ENCODE measurements around the gene WDR44. TPM values are rescaled to one million over a fixed set of nuclear protein-coding genes. Genes with fewer than 3 reads are reported as not detected.
"Not testable (repeated sequence)": the region's sequence is repeated elsewhere in the genome, so short reads cannot be mapped to it uniquely, and the experiment has no call there.

The WDR44 gene
- total RNA-seq, result 11.0 to 13.8 TPM (median 12.5 TPM) in 3 replicates

DNA sequence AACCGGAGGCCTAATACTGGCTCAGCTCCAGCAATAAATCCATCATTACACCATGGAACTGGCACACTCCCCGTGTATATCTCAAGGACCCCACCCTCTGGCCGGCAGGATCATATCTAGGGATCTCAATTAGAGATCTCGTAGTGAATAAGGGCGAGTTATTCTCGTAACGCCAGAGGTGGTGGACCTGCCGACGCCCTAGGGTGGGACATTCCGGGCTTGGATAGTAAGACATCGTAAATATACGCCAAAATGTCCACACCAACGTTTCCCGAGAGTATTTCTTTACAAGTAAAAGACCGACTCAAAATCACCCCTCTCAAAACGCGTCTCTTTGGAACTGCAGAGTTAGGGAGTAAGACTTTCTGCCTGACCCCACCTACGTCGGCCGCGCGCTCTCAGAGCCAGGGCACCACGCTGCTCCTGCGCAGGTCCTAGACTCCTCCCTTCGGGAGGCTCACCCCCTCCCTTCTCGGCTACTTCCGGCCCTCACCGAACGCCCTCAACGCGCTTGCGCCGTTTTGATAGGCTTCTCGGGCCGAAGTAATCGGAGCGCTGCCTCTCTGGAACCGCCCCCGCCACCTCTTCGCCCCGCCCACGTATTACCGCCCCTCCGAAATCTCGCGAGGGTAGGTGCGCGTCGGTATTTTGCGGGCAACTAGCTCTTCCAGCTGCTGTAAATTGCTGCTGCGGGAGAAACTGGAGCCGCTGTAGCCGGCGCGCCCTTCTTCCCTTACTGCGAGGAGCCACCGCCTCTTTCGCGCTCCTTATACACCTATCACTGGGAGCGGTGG, at the start of gene WDR44:
Gene WDR44 (plus strand): TSS at position 643 of the 794 bp plus-strand sequence. CDS start 398 bp downstream, outside the sequence.
- no peaks in the 10 kb centered on the region for H3K36me3 Mint-ChIP-seq

GRCh38 chrX:118305827-118306226, 40.1 kb upstream of the WDR44 start:
- not testable (repeated sequence) for DNase-seq (ENCODE audit: low spot score in 2 of 2, unreplicated experiment in 2 of 2); H3K4me1 Mint-ChIP-seq; H3K4me3 Mint-ChIP-seq; H3K27me3 Mint-ChIP-seq (ENCODE audit: low read depth); H3K27ac Mint-ChIP-seq; H3K36me3 Mint-ChIP-seq
- peaks cover 50% of the 10 kb centered on the region for H3K9me3 Mint-ChIP-seq

More for the DNA sequence above, at the start of gene WDR44:
- TF ChIP-seq, protein P1, sequence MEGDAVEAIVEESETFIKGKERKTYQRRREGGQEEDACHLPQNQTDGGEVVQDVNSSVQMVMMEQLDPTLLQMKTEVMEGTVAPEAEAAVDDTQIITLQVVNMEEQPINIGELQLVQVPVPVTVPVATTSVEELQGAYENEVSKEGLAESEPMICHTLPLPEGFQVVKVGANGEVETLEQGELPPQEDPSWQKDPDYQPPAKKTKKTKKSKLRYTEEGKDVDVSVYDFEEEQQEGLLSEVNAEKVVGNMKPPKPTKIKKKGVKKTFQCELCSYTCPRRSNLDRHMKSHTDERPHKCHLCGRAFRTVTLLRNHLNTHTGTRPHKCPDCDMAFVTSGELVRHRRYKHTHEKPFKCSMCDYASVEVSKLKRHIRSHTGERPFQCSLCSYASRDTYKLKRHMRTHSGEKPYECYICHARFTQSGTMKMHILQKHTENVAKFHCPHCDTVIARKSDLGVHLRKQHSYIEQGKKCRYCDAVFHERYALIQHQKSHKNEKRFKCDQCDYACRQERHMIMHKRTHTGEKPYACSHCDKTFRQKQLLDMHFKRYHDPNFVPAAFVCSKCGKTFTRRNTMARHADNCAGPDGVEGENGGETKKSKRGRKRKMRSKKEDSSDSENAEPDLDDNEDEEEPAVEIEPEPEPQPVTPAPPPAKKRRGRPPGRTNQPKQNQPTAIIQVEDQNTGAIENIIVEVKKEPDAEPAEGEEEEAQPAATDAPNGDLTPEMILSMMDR (IDR thresholded peaks at IDR 0.05; ENCODE audit: unreplicated experiment), result no peak
- Mint-ChIP-seq H3K4me3 (peak within 1 kb of the TSS; percentile 95), H3K9me3 (peaks cover 9% of the 10 kb centered on the region), H3K27me3 (ENCODE audit: low read depth) (no peaks in the 10 kb centered on the region), H3K4me1 (peaks cover 25% of the 10 kb centered on the region), H3K27ac (peak within 1 kb of the TSS; percentile 99)
- peak; percentile 88 to 96 for DNase-seq (ENCODE audit: low spot score in 2 of 2, unreplicated experiment in 2 of 2)

GRCh38 chrX:118315529-118315928, 30.4 kb upstream of the WDR44 start:
- no peak for DNase-seq (ENCODE audit: low spot score in 2 of 2, unreplicated experiment in 2 of 2)
- H3K27ac Mint-ChIP-seq, result no peak overlapping the region
- no peaks in the 10 kb centered on the region for H3K27me3 Mint-ChIP-seq (ENCODE audit: low read depth)
- H3K4me1 Mint-ChIP-seq, result no peaks in the 10 kb centered on the region
- TF ChIP-seq, protein P1 (IDR thresholded peaks at IDR 0.05; ENCODE audit: unreplicated experiment), result no peak
- peaks cover 28% of the 10 kb centered on the region for H3K9me3 Mint-ChIP-seq
- H3K36me3 Mint-ChIP-seq, result no peaks in the 10 kb centered on the region
- H3K4me3 Mint-ChIP-seq, result no peak overlapping the region

DNA sequence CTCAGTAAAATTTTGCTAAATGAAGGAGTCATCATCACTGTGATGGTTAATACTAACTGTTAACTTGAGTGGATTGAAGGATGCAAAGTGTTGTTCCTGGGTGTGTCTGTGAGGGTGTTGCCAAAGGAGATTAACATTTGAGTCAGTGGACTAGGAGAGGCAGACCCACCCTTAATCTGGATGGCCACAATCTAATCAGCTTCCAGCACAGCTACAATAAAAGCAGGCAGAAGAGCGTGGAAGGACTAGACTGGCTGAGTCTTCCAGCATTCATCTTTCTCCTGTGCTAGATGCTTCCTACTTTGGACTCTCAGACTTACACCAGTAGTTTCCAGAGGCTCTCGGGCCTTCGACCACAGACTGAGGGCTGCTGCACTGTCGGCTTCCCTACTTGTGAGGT, 21.3 kb upstream of the WDR44 start:
- TF ChIP-seq, protein P1 (IDR thresholded peaks at IDR 0.05; ENCODE audit: unreplicated experiment), result no peak
- Mint-ChIP-seq H3K4me3 (no peak overlapping the region), H3K36me3 (no peaks in the 10 kb centered on the region), H3K27ac (no peak overlapping the region), H3K4me1 (no peaks in the 10 kb centered on the region), H3K9me3 (peaks cover 13% of the 10 kb centered on the region), H3K27me3 (ENCODE audit: low read depth) (no peaks in the 10 kb centered on the region)
- DNase-seq (ENCODE audit: low spot score in 2 of 2, unreplicated experiment in 2 of 2), result no peak

DNA sequence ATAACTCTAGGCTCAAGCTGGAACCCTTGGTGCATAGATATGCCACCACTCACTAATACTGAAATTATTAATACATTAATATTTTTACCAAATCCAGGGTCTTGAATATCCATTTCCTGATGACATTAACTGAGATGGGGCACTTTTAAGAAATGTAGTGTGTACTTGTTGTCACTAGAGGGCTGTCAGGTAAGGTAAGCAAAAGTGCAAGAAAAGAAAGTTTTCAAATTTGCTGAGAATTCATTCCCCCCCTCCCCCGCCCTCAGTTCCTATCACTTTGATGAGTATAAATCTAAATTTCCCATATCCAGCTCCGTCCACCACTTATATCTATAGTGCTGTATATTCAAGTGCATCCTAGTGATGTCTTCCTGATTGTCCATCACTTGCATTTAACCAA, 20.5 kb upstream of the WDR44 start:
- Mint-ChIP-seq H3K27me3 (ENCODE audit: low read depth) (no peaks in the 10 kb centered on the region), H3K27ac (no peak overlapping the region), H3K9me3 (peaks cover 13% of the 10 kb centered on the region), H3K36me3 (no peaks in the 10 kb centered on the region), H3K4me3 (no peak overlapping the region), H3K4me1 (no peaks in the 10 kb centered on the region)
- TF ChIP-seq, protein P1 (IDR thresholded peaks at IDR 0.05; ENCODE audit: unreplicated experiment), result no peak
- no peak for DNase-seq (ENCODE audit: low spot score in 2 of 2, unreplicated experiment in 2 of 2)

GRCh38 chrX:118329175-118329574, 16.7 kb upstream of the WDR44 start:
- Mint-ChIP-seq H3K36me3 (no peaks in the 10 kb centered on the region), H3K4me3 (no peak overlapping the region), H3K27ac (no peak overlapping the region), H3K9me3 (peaks cover 3% of the 10 kb centered on the region), H3K4me1 (no peaks in the 10 kb centered on the region), H3K27me3 (ENCODE audit: low read depth) (no peaks in the 10 kb centered on the region)
- DNase-seq (ENCODE audit: low spot score in 2 of 2, unreplicated experiment in 2 of 2), result no peak
- TF ChIP-seq, protein P1 (IDR thresholded peaks at IDR 0.05; ENCODE audit: unreplicated experiment), result no peak
